Stimulated activated CD8-positive, alpha-beta memory T cell treated with anti-CD3 and anti-CD28 coated beads, Interleukin-12 subunit alpha, Interleukin-12 subunit beta, amount 100 ng/mL, for 1 hour (primary cell): ENCODE results near the gene NFIA.

Experiments used
- DNase-seq: peaks from one replicate; pipeline ENCODE4 v3.0.0-alpha.2; 2020; ENCODE audit warnings: low read depth

The NFIA gene

GRCh38 chr1:61332796-61333195 is 250.4 kb downstream of the NFIA start:
- DNase-seq, result no peak

GRCh38 chr1:61334718-61335589 is 252.6 kb downstream of the NFIA start:
- no peak for DNase-seq

GRCh38 chr1:61337037-61337436 is 254.7 kb downstream of the NFIA start:
- DNase-seq, result no peak

- no peak for DNase-seq
These were observed 255.1 kb downstream of the NFIA start for GRCh38 chr1:61337441-61337951.

GRCh38 chr1:61337981-61338848 is 255.9 kb downstream of the NFIA start:
- no peak for DNase-seq

GRCh38 chr1:61338899-61339298 is 256.5 kb downstream of the NFIA start:
- no peak for DNase-seq

- DNase-seq, result no peak
These were observed 259.1 kb downstream of the NFIA start for GRCh38 chr1:61341426-61341825.

GRCh38 chr1:61343734-61344420 is 261.5 kb downstream of the NFIA start:
- DNase-seq, result no peak

- no peak for DNase-seq
These were observed 262.3 kb downstream of the NFIA start for GRCh38 chr1:61344696-61345095.

GRCh38 chr1:61348025-61348665 is 265.8 kb downstream of the NFIA start:
- no peak for DNase-seq

- DNase-seq, result no peak
These were observed 270.6 kb downstream of the NFIA start for GRCh38 chr1:61352845-61353435.

- DNase-seq, result no peak
These were observed 271.5 kb downstream of the NFIA start for GRCh38 chr1:61353797-61354406.

GRCh38 chr1:61356016-61356415 is 273.7 kb downstream of the NFIA start:
- no peak for DNase-seq

- DNase-seq, result no peak
These were observed 274.6 kb downstream of the NFIA start for GRCh38 chr1:61356995-61357394.

GRCh38 chr1:61357539-61357938 is 275.2 kb downstream of the NFIA start:
- no peak for DNase-seq

- DNase-seq, result no peak
These were observed 276.6 kb downstream of the NFIA start for GRCh38 chr1:61358770-61359455.

GRCh38 chr1:61361931-61362330 is 279.6 kb downstream of the NFIA start:
- DNase-seq, result no peak

- DNase-seq, result no peak
These were observed 280.0 kb downstream of the NFIA start for GRCh38 chr1:61362351-61362750.

- DNase-seq, result no peak
These were observed 286.0 kb downstream of the NFIA start for GRCh38 chr1:61368366-61368765.

GRCh38 chr1:61368876-61369275 is 286.5 kb downstream of the NFIA start:
- DNase-seq, result no peak
